ENCODE results near the gene PYHIN1. TPM values are rescaled to one million over a fixed set of nuclear protein-coding genes. Genes with fewer than 3 reads are reported as not detected.

The PYHIN1 gene
- total RNA-seq, 4 donors from 2014 or later, result 0.16 TPM; not detected in 3

GRCh38 chr1:158983235-158983634 lies 51.9 kb downstream of the PYHIN1 start:
- intact Hi-C loops (cut with DNase I; ENCODE audit: low total_unique reads) (no loop called here), in situ Hi-C loops (cut with MboI; ENCODE audit: low sequenced_read_pairs in 4 of 4) (loop anchor here in 2 of 4 donors (25.0 kb wide), 2 partner anchors 796 to 1021 kb away; partner anchors contain the start of gene CD1D (in 1 of the 2))
- Histone ChIP-seq H3K27me3 (no peaks in the 10 kb centered on the region), H3K36me3 (no peaks in the 10 kb centered on the region), H3K4me1 (no peaks in the 10 kb centered on the region), H3K4me3 (no peak overlapping the region), H3K9me3 (no peaks in the 10 kb centered on the region), H3K27ac (no peak overlapping the region)
- TF ChIP-seq, protein P1, sequence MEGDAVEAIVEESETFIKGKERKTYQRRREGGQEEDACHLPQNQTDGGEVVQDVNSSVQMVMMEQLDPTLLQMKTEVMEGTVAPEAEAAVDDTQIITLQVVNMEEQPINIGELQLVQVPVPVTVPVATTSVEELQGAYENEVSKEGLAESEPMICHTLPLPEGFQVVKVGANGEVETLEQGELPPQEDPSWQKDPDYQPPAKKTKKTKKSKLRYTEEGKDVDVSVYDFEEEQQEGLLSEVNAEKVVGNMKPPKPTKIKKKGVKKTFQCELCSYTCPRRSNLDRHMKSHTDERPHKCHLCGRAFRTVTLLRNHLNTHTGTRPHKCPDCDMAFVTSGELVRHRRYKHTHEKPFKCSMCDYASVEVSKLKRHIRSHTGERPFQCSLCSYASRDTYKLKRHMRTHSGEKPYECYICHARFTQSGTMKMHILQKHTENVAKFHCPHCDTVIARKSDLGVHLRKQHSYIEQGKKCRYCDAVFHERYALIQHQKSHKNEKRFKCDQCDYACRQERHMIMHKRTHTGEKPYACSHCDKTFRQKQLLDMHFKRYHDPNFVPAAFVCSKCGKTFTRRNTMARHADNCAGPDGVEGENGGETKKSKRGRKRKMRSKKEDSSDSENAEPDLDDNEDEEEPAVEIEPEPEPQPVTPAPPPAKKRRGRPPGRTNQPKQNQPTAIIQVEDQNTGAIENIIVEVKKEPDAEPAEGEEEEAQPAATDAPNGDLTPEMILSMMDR (IDR thresholded peaks at IDR 0.05 in 4 of 5, conservative IDR thresholded peaks at IDR 0.05 in 1 of 5), result no peak
- no peak for TF ChIP-seq POLR2A (IDR thresholded peaks at IDR 0.05)
- no peak for DNase-seq
- no peak for ATAC-seq

DNA sequence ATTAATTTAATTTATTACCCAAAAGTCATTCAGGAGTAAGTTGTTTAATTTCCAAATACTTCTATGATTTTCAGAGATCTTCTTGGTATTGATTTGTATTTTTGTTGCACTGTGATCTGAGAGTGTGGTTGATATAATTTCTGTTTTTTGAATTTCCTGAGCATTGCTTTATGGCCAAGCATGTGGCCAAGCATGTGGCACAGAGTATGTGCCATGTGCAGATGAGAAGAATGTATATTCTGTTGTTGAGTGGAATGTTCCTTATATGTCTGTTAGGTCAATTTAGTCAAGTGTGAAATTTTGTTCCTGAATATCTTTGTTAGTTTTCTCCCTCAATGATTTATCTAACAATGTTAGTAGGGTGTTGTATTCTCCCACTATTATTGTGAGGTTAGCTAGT lies 53.0 kb downstream of the PYHIN1 start:
- Histone ChIP-seq H3K4me1 (no peaks in the 10 kb centered on the region), H3K36me3 (no peaks in the 10 kb centered on the region), H3K9me3 (no peaks in the 10 kb centered on the region), H3K27ac (no peak overlapping the region), H3K4me3 (no peak overlapping the region), H3K27me3 (no peaks in the 10 kb centered on the region)
- intact Hi-C loops (cut with DNase I; ENCODE audit: low total_unique reads), result no loop called here
- no peak for ATAC-seq
- TF ChIP-seq, protein P1 (IDR thresholded peaks at IDR 0.05 in 4 of 5, conservative IDR thresholded peaks at IDR 0.05 in 1 of 5), result no peak
- TF ChIP-seq POLR2A (IDR thresholded peaks at IDR 0.05), result no peak
- in situ Hi-C loops (cut with MboI; ENCODE audit: low sequenced_read_pairs in 4 of 4), result loop anchor here in 2 of 4 donors (25.0 kb wide), 2 partner anchors 797 to 1022 kb away; partner anchors contain the start of gene CD1D (in 1 of the 2)
- no peak for DNase-seq

GRCh38 chr1:158989424-158989823 lies 58.1 kb downstream of the PYHIN1 start:
- no peak overlapping the region for H3K27ac ChIP-seq
- DNase-seq (no peak), ATAC-seq (no peak)
- in situ Hi-C loops (cut with MboI; ENCODE audit: low sequenced_read_pairs in 4 of 4) (loop anchor here in 2 of 4 donors (25.0 kb wide), 2 partner anchors 802 to 1027 kb away; partner anchors contain the start of gene CD1D (in 1 of the 2)), intact Hi-C loops (cut with DNase I; ENCODE audit: low total_unique reads) (no loop called here)
- H3K36me3 ChIP-seq, result no peaks in the 10 kb centered on the region
- H3K9me3 ChIP-seq, result no peaks in the 10 kb centered on the region
- no peak overlapping the region for H3K4me3 ChIP-seq
- TF ChIP-seq, protein P1 (IDR thresholded peaks at IDR 0.05 in 4 of 5, conservative IDR thresholded peaks at IDR 0.05 in 1 of 5), result no peak
- no peaks in the 10 kb centered on the region for H3K27me3 ChIP-seq
- H3K4me1 ChIP-seq, result no peaks in the 10 kb centered on the region

GRCh38 chr1:158992787-158993312 lies 61.5 kb downstream of the PYHIN1 start:
- H3K4me3 ChIP-seq, result no peak overlapping the region
- H3K27ac ChIP-seq, result no peak overlapping the region
- in situ Hi-C loops (cut with MboI; ENCODE audit: low sequenced_read_pairs in 4 of 4) (loop anchor here (10.0 to 25.0 kb wide), 5 partner anchors 58 to 1031 kb away; partner anchors contain the start of genes CD1D (in 1 of the 4) and PYHIN1 (in 1 of the 4)), intact Hi-C loops (cut with DNase I; ENCODE audit: low total_unique reads) (loop anchor here (10.0 kb wide), 1 partner anchor 1028 kb away; no protein-coding TSS in a partner anchor)
- H3K27me3 ChIP-seq, result no peaks in the 10 kb centered on the region
- H3K36me3 ChIP-seq, result no peaks in the 10 kb centered on the region
- H3K4me1 ChIP-seq, result no peaks in the 10 kb centered on the region
- no peak for DNase-seq
- TF ChIP-seq POLR2A (IDR thresholded peaks at IDR 0.05), result no peak
- TF ChIP-seq, protein P1 (IDR thresholded peaks at IDR 0.05 in 4 of 5, conservative IDR thresholded peaks at IDR 0.05 in 1 of 5), result no peak
- no peaks in the 10 kb centered on the region for H3K9me3 ChIP-seq
- no peak for ATAC-seq

Data from gastrocnemius medialis (tissue), 4 donors.